Kidney epithelial cell (primary cell): ENCODE results near the gene ARRDC4. TPM values are rescaled to one million over a fixed set of nuclear protein-coding genes. Genes with fewer than 3 reads are reported as not detected.

Experiments
- DNase-seq: peaks from one replicate; pipeline ENCODE4 v3.0.0-alpha.2; 2010; ENCODE audit warnings: low read depth
- H3K27me3 ChIP-seq: 2 replicates; pipeline ENCODE4 v1.6.0; 2011; ENCODE audit warnings: low read length; ENCODE audit not compliant: control insufficient read depth, insufficient read depth
- H3K36me3 ChIP-seq: 2 replicates; pipeline ENCODE4 v1.5.1; 2011; ENCODE audit warnings: low read length; ENCODE audit not compliant: control insufficient read depth, insufficient read depth
- H3K4me3 ChIP-seq: 2 replicates; pipeline ENCODE4 v1.5.1; 2011; ENCODE audit warnings: low read depth, mild to moderate bottlenecking, control low read depth, low read length
- total RNA-seq: library from RNA; depleted of rRNA; stranded (reverse); fragments of >200 nt; gene quantifications from 2 replicates; pipeline ENCODE4 v1.2.3, GENCODE V29; 2015
- TF ChIP-seq, protein P1 (sequence below): IDR thresholded peaks from 2 replicates; pipeline ENCODE4 v1.5.1; 2011; ENCODE audit warnings: mild to moderate bottlenecking, moderate library complexity, low read length, control low read depth, inconsistent platforms; ENCODE audit not compliant: insufficient read depth, poor library complexity, severe bottlenecking

ARRDC4 gene
- total RNA-seq, 1 donor from 2014 or later, result 4.4 TPM

GRCh38 chr15:97966924-97967620, 6.6 kb downstream of the ARRDC4 start:
- TF ChIP-seq, protein P1, sequence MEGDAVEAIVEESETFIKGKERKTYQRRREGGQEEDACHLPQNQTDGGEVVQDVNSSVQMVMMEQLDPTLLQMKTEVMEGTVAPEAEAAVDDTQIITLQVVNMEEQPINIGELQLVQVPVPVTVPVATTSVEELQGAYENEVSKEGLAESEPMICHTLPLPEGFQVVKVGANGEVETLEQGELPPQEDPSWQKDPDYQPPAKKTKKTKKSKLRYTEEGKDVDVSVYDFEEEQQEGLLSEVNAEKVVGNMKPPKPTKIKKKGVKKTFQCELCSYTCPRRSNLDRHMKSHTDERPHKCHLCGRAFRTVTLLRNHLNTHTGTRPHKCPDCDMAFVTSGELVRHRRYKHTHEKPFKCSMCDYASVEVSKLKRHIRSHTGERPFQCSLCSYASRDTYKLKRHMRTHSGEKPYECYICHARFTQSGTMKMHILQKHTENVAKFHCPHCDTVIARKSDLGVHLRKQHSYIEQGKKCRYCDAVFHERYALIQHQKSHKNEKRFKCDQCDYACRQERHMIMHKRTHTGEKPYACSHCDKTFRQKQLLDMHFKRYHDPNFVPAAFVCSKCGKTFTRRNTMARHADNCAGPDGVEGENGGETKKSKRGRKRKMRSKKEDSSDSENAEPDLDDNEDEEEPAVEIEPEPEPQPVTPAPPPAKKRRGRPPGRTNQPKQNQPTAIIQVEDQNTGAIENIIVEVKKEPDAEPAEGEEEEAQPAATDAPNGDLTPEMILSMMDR, result no peak
- no peak for DNase-seq
- Histone ChIP-seq H3K4me3 (no peak overlapping the region), H3K36me3 (no peaks in the 10 kb centered on the region), H3K27me3 (no peaks in the 10 kb centered on the region)

DNA sequence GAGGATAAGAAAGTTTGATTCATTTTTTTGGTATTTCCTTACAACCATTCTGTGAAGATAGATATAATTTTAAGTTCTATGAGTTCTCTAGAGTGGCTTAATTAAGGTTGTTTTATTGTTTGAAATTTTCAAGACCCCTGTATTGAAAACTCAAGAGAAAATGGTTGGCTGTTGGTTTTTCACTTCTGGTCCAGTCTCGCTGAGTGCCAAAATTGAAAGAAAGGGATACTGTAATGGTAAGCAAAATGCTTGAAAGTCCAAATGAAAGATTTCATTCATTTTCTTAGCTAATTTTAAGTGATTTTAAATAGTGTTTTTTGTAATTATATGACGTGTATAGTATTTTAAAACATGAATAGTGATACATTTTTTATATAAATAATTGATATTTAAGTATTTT, 7.4 kb downstream of the ARRDC4 start:
- H3K27me3 ChIP-seq, result no peaks in the 10 kb centered on the region
- H3K36me3 ChIP-seq, result no peaks in the 10 kb centered on the region
- no peak overlapping the region for H3K4me3 ChIP-seq
- DNase-seq, result no peak
- TF ChIP-seq, protein P1, result no peak

GRCh38 chr15:97968380-97968779, 7.9 kb downstream of the ARRDC4 start:
- H3K4me3 ChIP-seq, result no peak overlapping the region
- H3K27me3 ChIP-seq, result no peaks in the 10 kb centered on the region
- TF ChIP-seq, protein P1, result no peak
- no peak for DNase-seq
- H3K36me3 ChIP-seq, result no peaks in the 10 kb centered on the region

GRCh38 chr15:97972366-97972765, 11.9 kb downstream of the ARRDC4 start:
- H3K27me3 ChIP-seq, result no peaks in the 10 kb centered on the region
- no peak for DNase-seq
- TF ChIP-seq, protein P1, result no peak
- no peaks in the 10 kb centered on the region for H3K36me3 ChIP-seq
- no peak overlapping the region for H3K4me3 ChIP-seq

DNA sequence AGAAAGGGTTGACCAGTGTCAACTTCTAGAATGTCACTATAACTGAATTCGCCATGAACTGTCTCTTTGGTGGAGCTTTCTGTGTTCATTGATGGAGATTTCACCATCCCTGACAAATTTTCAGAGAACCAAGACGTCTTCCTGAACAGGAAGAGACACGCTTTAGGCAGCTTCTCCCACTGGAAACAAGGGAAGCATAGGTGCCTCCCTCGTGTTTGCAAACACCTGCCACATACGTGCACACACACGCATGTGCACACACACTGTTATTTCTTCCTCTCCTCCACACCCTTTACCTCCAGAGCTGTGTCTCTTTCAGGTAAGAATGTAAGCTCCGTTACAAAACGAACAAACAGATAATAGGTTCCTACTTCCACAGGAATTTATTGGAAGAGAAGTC, 15.6 kb downstream of the ARRDC4 start:
- H3K27me3 ChIP-seq, result no peaks in the 10 kb centered on the region
- no peak for DNase-seq
- H3K4me3 ChIP-seq, result no peak overlapping the region
- no peaks in the 10 kb centered on the region for H3K36me3 ChIP-seq
- TF ChIP-seq, protein P1, result no peak
